A673 (cell line): ENCODE measurements around the gene MIER2. TPM values are rescaled to one million over a fixed set of nuclear protein-coding genes. Genes with fewer than 3 reads are reported as not detected.

Experiments
- BruUV-seq: library from RNA; stranded (reverse); fragments of 400-500 nt; replicated peaks from 2 replicates; lab custom pipeline; 2021; lab: Mats Ljungman, UMichigan
- CTCF ChIA-PET: fragments of 300-600 bp; sonication (Branson Sonifier 250); formaldehyde crosslinking; loops from one replicate; lab custom pipeline; 2022; ENCODE audit warnings: antibody characterized with exemption; lab: Charles Lee
- POLR2A ChIA-PET: fragments of 300-600 bp; sonication (Branson Sonifier 250); formaldehyde crosslinking; loops from one replicate; lab custom pipeline; 2022; ENCODE audit warnings: antibody characterized with exemption; ENCODE audit not compliant: low non-redundant PET; lab: Charles Lee
- DNase-seq: peaks from one replicate; pipeline ENCODE4 v3.0.0-alpha.2; 2015; ENCODE audit warnings: low spot score
- H3K27ac ChIP-seq: fragments of 200-600 bp; sonication (generic); 2 replicates; pipeline ENCODE4 v1.5.1; 2016; ENCODE audit warnings: mixed run types, low read depth, mild to moderate bottlenecking, mixed read lengths, antibody characterized with exemption, low read length; ENCODE audit not compliant: poor library complexity, severe bottlenecking
- H3K27me3 ChIP-seq: fragments of 200-600 bp; sonication (generic); replicated peaks from 2 replicates; pipeline ENCODE4 v1.6.1; 2017; ENCODE audit warnings: mixed run types, low read depth, mild to moderate bottlenecking, mixed read lengths, antibody characterized with exemption, low read length; ENCODE audit not compliant: insufficient read depth, poor library complexity
- H3K36me3 ChIP-seq: fragments of 200-600 bp; sonication (generic); 2 replicates; pipeline ENCODE4 v1.6.1; 2016; ENCODE audit warnings: mixed run types, mild to moderate bottlenecking, mixed read lengths, antibody characterized with exemption, low read length; ENCODE audit not compliant: insufficient read depth, poor library complexity, severe bottlenecking
- H3K4me1 ChIP-seq: fragments of 200-600 bp; sonication (generic); 2 replicates; pipeline ENCODE4 v1.6.1; 2017; ENCODE audit warnings: mixed run types, mild to moderate bottlenecking, mixed read lengths, antibody characterized with exemption, low read length; ENCODE audit not compliant: insufficient read depth, poor library complexity, severe bottlenecking
- H3K4me3 ChIP-seq: fragments of 200-600 bp; sonication (generic); 2 replicates; pipeline ENCODE4 v1.5.1; 2016; ENCODE audit warnings: low read depth, mixed run types, mild to moderate bottlenecking, mixed read lengths, low read length; ENCODE audit not compliant: poor library complexity, severe bottlenecking
- H3K9me3 ChIP-seq: fragments of 200-600 bp; sonication (generic); 2 replicates; pipeline ENCODE4 v1.6.1; 2016; ENCODE audit warnings: mixed run types, low read depth, mild to moderate bottlenecking, mixed read lengths, antibody characterized with exemption, low read length; ENCODE audit not compliant: poor library complexity, severe bottlenecking
- CTCF ChIP-seq: fragments of 300-800, 200-600 bp; sonication (generic); conservative IDR thresholded peaks from 2 replicates; pipeline ENCODE4 v1.5.1; 2017; ENCODE audit warnings: low read depth, mild to moderate bottlenecking, antibody characterized with exemption, low read length, moderate library complexity, mixed read lengths
- EZH2 ChIP-seq: fragments of 200-600 bp; sonication (generic); IDR thresholded peaks from 2 replicates; pipeline ENCODE4 v1.6.1; 2017; ENCODE audit warnings: borderline replicate concordance, low read depth, mild to moderate bottlenecking, mixed read lengths, antibody characterized with exemption, low read length; ENCODE audit not compliant: poor library complexity, severe bottlenecking
- intact Hi-C: fragments of 100-400 bp; cut with micrococcal nuclease; formaldehyde crosslinking; loops from one replicate; pipeline ENCODE4 v1.10.0; 2022; ENCODE audit not compliant: unreplicated experiment
- total RNA-seq: library from RNA; stranded (reverse); gene quantifications from 2 replicates; pipeline ENCODE4 v1.2.3, GENCODE V29; 2021

Gene MIER2
- total RNA-seq, 1 experiment from 2014 or later: 47.8 TPM

- H3K36me3 ChIP-seq: peaks cover 38% of the 10 kb centered on the region
- no TSS peak for BruUV-seq
- H3K4me1 ChIP-seq: no peaks in the 10 kb centered on the region
- no peaks in the 10 kb centered on the region for H3K9me3 ChIP-seq
- intact Hi-C loops: no loop called here
- DNase-seq: no peak
- ChIA-PET POLR2A (no interaction called here), CTCF (no interaction called here)
- TF ChIP-seq EZH2 (no peak), CTCF (no peak)
- H3K27ac ChIP-seq: no peak overlapping the region
- H3K27me3 ChIP-seq: no peaks in the 10 kb centered on the region
- no peak overlapping the region for H3K4me3 ChIP-seq
Observed at GRCh38 chr19:305240-306150, 39.1 kb downstream of the MIER2 start.

GRCh38 chr19:296476-297225 is 47.9 kb downstream of the MIER2 start:
- no peaks in the 10 kb centered on the region for H3K36me3 ChIP-seq
- TF ChIP-seq CTCF: no peak
- no peak for TF ChIP-seq EZH2
- peaks cover 8% of the 10 kb centered on the region for H3K4me1 ChIP-seq
- ChIA-PET CTCF (no interaction called here), POLR2A (no interaction called here)
- H3K4me3 ChIP-seq: no peak overlapping the region
- H3K27ac ChIP-seq: no peak overlapping the region
- no peaks in the 10 kb centered on the region for H3K9me3 ChIP-seq
- BruUV-seq: no TSS peak
- intact Hi-C loops: no loop called here
- peaks cover 32% of the 10 kb centered on the region for H3K27me3 ChIP-seq
- DNase-seq: no peak

- peaks cover 8% of the 10 kb centered on the region for H3K4me1 ChIP-seq
- TF ChIP-seq CTCF: no peak
- TF ChIP-seq EZH2: no peak
- no peak for DNase-seq
- H3K36me3 ChIP-seq: no peaks in the 10 kb centered on the region
- H3K4me3 ChIP-seq: no peak overlapping the region
- POLR2A ChIA-PET: no interaction called here
- no peaks in the 10 kb centered on the region for H3K9me3 ChIP-seq
- CTCF ChIA-PET: no interaction called here
- H3K27ac ChIP-seq: no peak overlapping the region
- H3K27me3 ChIP-seq: peaks cover 32% of the 10 kb centered on the region
- intact Hi-C loops: no loop called here
- BruUV-seq: no TSS peak
Observed at GRCh38 chr19:295687-296370, 48.8 kb downstream of the MIER2 start.
